ENCODE measurements around the gene BTBD6.

The BTBD6 gene

GRCh38 chr14:105201156-105201924 lies 47.0 kb upstream of the BTBD6 start:
- TF ChIP-seq GLIS3 (CRISPR knock-in tag; IDR thresholded peaks at IDR 0.05) (no peak), ZNF565 (CRISPR knock-in tag; conservative IDR thresholded peaks at IDR 0.05; ENCODE audit: low read depth) (no peak), ZC3H10 (CRISPR knock-in tag; IDR thresholded peaks at IDR 0.05) (no peak), ZFP30 (CRISPR knock-in tag; IDR thresholded peaks at IDR 0.05) (no peak), ISL1 (CRISPR knock-in tag; IDR thresholded peaks at IDR 0.05) (no peak), TOX (CRISPR knock-in tag; IDR thresholded peaks at IDR 0.05; ENCODE audit: borderline replicate concordance) (no peak), ARNTL (CRISPR knock-in tag; IDR thresholded peaks at IDR 0.05; ENCODE audit: borderline replicate concordance, low read depth) (no peak), OSR1 (CRISPR knock-in tag; IDR thresholded peaks at IDR 0.05) (no peak), PPARA (CRISPR knock-in tag; IDR thresholded peaks at IDR 0.05; ENCODE audit: borderline replicate concordance) (no peak), ESRRG (CRISPR knock-in tag; IDR thresholded peaks at IDR 0.05) (no peak), BACH2 (CRISPR knock-in tag; IDR thresholded peaks at IDR 0.05; ENCODE audit: borderline replicate concordance) (no peak), CSRNP3 (CRISPR knock-in tag; IDR thresholded peaks at IDR 0.05) (no peak)
- ATAC-seq, result no peak

GRCh38 chr14:105201925-105202513 lies 46.3 kb upstream of the BTBD6 start:
- ATAC-seq, result no peak
- TF ChIP-seq TCF4 (CRISPR knock-in tag; IDR thresholded peaks at IDR 0.05; ENCODE audit: borderline replicate concordance), result no peak
- no peak for TF ChIP-seq POU6F1 (CRISPR knock-in tag; IDR thresholded peaks at IDR 0.05; ENCODE audit: borderline replicate concordance, low read depth)
- no peak for TF ChIP-seq SNAI2 (CRISPR knock-in tag; IDR thresholded peaks at IDR 0.05)
- no peak for TF ChIP-seq ZFP3 (CRISPR knock-in tag; IDR thresholded peaks at IDR 0.05)
- TF ChIP-seq ZNF565 (CRISPR knock-in tag; conservative IDR thresholded peaks at IDR 0.05; ENCODE audit: low read depth), result no peak
- TF ChIP-seq CREB5 (CRISPR knock-in tag; IDR thresholded peaks at IDR 0.05; ENCODE audit: low read depth), result no peak
- TF ChIP-seq RARB (CRISPR knock-in tag; IDR thresholded peaks at IDR 0.05), result no peak
- TF ChIP-seq BACH2 (CRISPR knock-in tag; IDR thresholded peaks at IDR 0.05; ENCODE audit: borderline replicate concordance), result no peak
- TF ChIP-seq ZNF70 (CRISPR knock-in tag; IDR thresholded peaks at IDR 0.05), result no peak
- TF ChIP-seq ISL1 (CRISPR knock-in tag; IDR thresholded peaks at IDR 0.05), result no peak
- TF ChIP-seq TSHZ2 (CRISPR knock-in tag; IDR thresholded peaks at IDR 0.05), result no peak
- no peak for TF ChIP-seq ZNF8 (CRISPR knock-in tag; IDR thresholded peaks at IDR 0.05)
- no peak for TF ChIP-seq ARNTL (CRISPR knock-in tag; IDR thresholded peaks at IDR 0.05; ENCODE audit: borderline replicate concordance, low read depth)
- no peak for TF ChIP-seq TOX (CRISPR knock-in tag; IDR thresholded peaks at IDR 0.05; ENCODE audit: borderline replicate concordance)
- no peak for TF ChIP-seq GLIS3 (CRISPR knock-in tag; IDR thresholded peaks at IDR 0.05)
- no peak for TF ChIP-seq ZFP30 (CRISPR knock-in tag; IDR thresholded peaks at IDR 0.05)
- TF ChIP-seq CSRNP3 (CRISPR knock-in tag; IDR thresholded peaks at IDR 0.05), result no peak
